Adipose tissue (tissue), 3 donors: ENCODE measurements around the gene NCAPG2. TPM values are rescaled to one million over a fixed set of nuclear protein-coding genes. Genes with fewer than 3 reads are reported as not detected.
"Not testable (repeated sequence)": the region's sequence is repeated elsewhere in the genome, so short reads cannot be mapped to it uniquely, and the experiment has no call there.

Experiments
- H3K27ac ChIP-seq: one replicate; pipeline ENCODE4 v1.5.1; 2013; ENCODE audit warnings: low read depth, low read length
- WGBS, 3 donors: extraction: QIAGEN DNeasy Blood & Tissue Kit; methylation state at CpG; one replicate each; pipeline ENCODE4 v1.1.7; 2013; 5-methylcytosine and 5-hydroxymethylcytosine counted together
- polyA plus RNA-seq, 3 donors: library from polyadenylated mRNA; stranded (reverse); fragments of 200-250 nt; gene quantifications; one replicate each; pipeline ENCODE4 v1.2.3, GENCODE V29; 2013
- donor health status: healthy with polysubstance abuse.
- donor health status: Bipolar disorder and iron deficiency.
- donor health status: healthy.

NCAPG2 gene
- polyA plus RNA-seq, 3 donors = 1.9 to 3.5 (median 3.1) TPM

GRCh38 chr7:158657189-158657746, 47.3 kb downstream of the NCAPG2 start:
- WGBS, 3 donors = 83 to 92% (median 91%) methylated on average over 10 of the region's 10 CpGs
- no peak overlapping the region for H3K27ac ChIP-seq

GRCh38 chr7:158655931-158656441, 48.6 kb downstream of the NCAPG2 start:
- WGBS, 3 donors = 87 to 91% (median 87%) methylated on average over 7 of the region's 7 CpGs
- H3K27ac ChIP-seq = no peak overlapping the region

GRCh38 chr7:158655507-158655906, 49.1 kb downstream of the NCAPG2 start:
- 92 to 96% (median 96%) methylated on average over 11 of the region's 11 CpGs for WGBS, 3 donors

DNA sequence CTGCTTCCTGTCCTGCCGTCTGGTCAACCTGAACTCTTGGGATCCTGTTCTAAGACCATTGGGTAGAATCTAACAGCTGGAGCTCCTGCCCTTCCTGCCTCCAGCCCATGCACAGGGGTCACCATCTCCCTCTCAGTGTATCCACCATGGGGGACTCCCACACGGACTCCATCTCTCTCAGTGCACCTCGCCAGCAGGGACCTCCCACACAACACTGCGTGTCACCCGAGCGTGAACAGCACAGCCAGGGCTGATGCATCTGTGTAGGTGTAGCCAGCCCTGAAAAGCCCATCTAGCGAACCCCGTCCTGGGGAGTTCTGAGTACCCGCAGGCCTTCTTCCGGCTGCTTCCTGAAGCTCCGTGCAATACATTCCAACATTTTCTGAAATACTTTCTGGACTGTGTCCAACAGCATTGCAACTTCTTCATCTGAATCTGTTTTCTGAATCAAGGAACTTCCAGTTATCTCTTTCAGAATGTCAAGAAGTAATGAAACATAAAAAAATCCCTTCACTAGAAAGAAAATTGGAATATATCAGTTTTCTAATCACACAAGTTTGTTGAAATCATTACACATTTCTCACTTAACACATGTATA, 52.5 kb downstream of the NCAPG2 start:
- H3K27ac ChIP-seq = no peak overlapping the region
- 75 to 90% (median 83%) methylated on average over 11 of the region's 11 CpGs for WGBS, 3 donors

More at GRCh38 chr7:158655507-158655906, 49.1 kb downstream of the NCAPG2 start:
- no peak overlapping the region for H3K27ac ChIP-seq

- WGBS, 3 donors = 68 to 85% (median 68%) methylated on average over 7 of the region's 7 CpGs
Measured at GRCh38 chr7:158650821-158651225, 53.8 kb downstream of the NCAPG2 start.

GRCh38 chr7:158649279-158649678, 55.3 kb downstream of the NCAPG2 start:
- 15 to 59% (median 44%) methylated on average over 2 of the region's 2 CpGs for WGBS, 3 donors
- no peak overlapping the region for H3K27ac ChIP-seq

More at GRCh38 chr7:158650821-158651225, 53.8 kb downstream of the NCAPG2 start:
- no peak overlapping the region for H3K27ac ChIP-seq

- H3K27ac ChIP-seq = no peak overlapping the region
Measured at GRCh38 chr7:158648787-158649186, 55.8 kb downstream of the NCAPG2 start.

GRCh38 chr7:158648168-158648567, 56.4 kb downstream of the NCAPG2 start:
- no peak overlapping the region for H3K27ac ChIP-seq
- 75 to 96% (median 95%) methylated on average over 7 of the region's 7 CpGs for WGBS, 3 donors

More at GRCh38 chr7:158648787-158649186, 55.8 kb downstream of the NCAPG2 start:
- WGBS, 3 donors = 89 to 94% (median 89%) methylated on average over 9 of the region's 9 CpGs

- 87 to 99% (median 94%) methylated on average over 2 of the region's 2 CpGs for WGBS, 3 donors
- no peak overlapping the region for H3K27ac ChIP-seq
Measured at GRCh38 chr7:158647475-158647792, 57.2 kb downstream of the NCAPG2 start.

DNA sequence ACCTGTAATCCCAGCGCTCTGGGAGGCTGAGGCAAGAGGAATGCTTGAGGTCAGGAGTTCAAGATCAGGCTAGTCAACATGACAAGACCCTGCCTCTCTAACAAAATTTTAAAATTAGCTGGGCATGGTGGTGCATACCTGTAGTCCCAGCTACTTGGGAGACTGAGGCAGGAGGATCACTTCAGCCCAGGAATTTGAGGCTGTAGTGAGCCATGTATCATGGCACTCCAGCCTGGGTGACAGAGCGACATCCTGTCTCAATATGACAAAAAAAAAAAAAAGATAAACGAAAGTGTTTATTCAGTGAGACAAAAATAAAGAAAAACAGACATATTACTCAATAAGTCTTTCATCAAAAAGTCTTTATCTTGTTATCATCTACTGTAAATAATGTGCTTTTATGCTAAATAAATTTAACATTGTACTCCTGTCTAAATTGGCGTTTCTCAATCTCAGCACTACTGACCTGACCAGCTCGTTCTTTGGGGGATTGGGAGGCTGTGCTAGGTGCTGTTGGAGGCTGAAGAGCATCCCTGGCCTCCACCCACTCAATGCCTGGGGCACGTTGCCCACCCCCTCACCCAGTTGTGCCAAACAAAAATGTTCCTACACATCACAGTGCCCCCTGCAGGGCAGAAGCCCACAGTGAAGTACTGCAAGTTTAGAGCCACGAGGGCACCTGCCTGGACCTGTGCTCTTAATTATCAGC, 57.7 kb downstream of the NCAPG2 start:
- WGBS, 3 donors = 85 to 93% (median 88%) methylated on average over 7 of the region's 7 CpGs

GRCh38 chr7:158645842-158646241, 58.8 kb downstream of the NCAPG2 start:
- no peak overlapping the region for H3K27ac ChIP-seq
- WGBS, 3 donors = 92 to 96% (median 93%) methylated on average over 4 of the region's 4 CpGs

More for the DNA sequence above, 57.7 kb downstream of the NCAPG2 start:
- H3K27ac ChIP-seq = no peak overlapping the region

- WGBS, 3 donors = 91 to 98% (median 97%) methylated on average over 4 of the region's 4 CpGs
- no peak overlapping the region for H3K27ac ChIP-seq
Measured at GRCh38 chr7:158642149-158642548, 62.5 kb downstream of the NCAPG2 start.

- H3K27ac ChIP-seq = no peak overlapping the region
- 90 to 99% (median 98%) methylated on average over 7 of the region's 7 CpGs for WGBS, 3 donors
Measured at GRCh38 chr7:158638001-158638400, 66.6 kb downstream of the NCAPG2 start.

- WGBS, 3 donors = 95 to 98% (median 95%) methylated on average over 11 of the region's 11 CpGs
- H3K27ac ChIP-seq = no peak overlapping the region
Measured at GRCh38 chr7:158633055-158633956, 71.3 kb downstream of the NCAPG2 start.

DNA sequence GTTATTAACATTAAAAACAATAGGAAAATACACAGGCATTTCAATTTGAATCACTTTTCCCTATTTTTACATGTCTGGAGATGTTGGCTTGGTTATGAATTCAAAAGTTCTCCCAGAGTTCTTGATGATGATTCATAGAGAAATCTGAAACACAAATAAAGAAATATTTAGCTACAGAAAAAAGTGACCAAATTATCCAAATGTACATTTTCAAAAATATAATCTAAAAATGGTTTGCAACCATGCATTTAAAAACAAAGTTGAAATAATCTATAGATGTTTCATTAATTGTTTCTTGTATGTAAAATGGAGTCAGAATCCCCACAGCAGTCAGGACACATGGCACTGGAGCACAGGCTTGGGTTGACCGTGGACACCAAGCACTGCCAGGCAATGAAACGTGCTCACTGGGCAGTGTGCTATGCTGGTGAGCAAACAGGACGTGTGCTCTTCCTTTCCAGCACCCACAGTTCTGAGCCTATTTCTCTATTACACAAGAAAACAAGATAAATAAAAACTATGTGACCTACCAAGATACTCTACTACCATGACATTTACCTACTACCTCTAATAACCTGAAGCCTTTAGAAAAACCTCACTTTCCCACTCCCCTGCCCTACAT, 72.9 kb downstream of the NCAPG2 start:
- WGBS, 3 donors = 81 to 95% (median 84%) methylated on average over 3 of the region's 3 CpGs

DNA sequence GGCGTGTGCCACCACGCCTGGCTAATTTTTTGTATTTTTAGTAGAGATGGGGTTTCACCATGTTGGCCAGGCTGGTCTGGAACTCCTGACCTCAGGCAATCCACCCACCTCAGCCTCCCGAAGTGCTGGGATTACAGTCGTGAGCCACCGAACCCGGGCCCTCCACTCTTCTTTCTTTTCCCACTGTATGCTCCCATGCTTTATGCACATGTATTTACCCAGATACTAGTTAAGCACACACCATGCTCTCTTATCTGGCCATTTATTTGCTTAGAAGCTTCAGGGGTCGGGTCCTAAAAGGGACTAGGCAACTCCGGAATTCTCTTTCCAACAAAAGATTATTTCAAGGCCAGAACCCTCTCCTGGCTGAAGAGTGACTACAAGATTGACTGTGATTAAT, 78.3 kb downstream of the NCAPG2 start:
- H3K27ac ChIP-seq = not testable (repeated sequence)
- 70 to 95% (median 94%) methylated on average over 8 of the region's 8 CpGs for WGBS, 3 donors

More for the DNA sequence above, 72.9 kb downstream of the NCAPG2 start:
- H3K27ac ChIP-seq = no peak overlapping the region

GRCh38 chr7:158623241-158623640, 81.4 kb downstream of the NCAPG2 start:
- H3K27ac ChIP-seq = no peak overlapping the region
- WGBS, 3 donors = 86 to 98% (median 87%) methylated on average over 13 of the region's 13 CpGs

DNA sequence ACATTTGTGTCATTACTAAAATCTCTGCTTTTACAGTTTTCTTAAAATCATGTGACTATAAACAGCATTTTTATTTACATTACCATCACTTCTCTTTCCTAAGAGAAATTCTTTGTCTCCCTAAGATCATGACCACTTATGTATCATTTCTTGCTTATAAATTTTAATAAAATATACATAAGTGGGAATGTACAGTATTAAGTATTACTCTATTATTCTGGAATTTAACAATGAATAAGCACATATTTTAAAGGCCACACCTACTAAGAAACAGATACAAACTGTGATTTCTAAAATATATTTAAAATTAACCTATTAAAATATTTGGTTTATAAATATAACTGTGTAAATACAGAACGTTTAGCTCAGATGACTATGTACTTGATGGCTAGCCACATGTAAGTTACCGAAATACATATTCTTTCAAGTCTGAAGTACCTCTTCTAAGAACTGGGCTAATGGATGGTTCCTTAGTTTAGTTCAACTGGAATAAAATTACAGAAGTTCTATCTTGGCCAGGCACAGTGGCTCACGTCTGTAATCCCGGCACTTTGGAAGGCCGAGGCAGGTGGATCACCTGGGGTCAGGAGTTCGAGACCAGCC, 83.7 kb downstream of the NCAPG2 start:
- no peak overlapping the region for H3K27ac ChIP-seq
- 84 to 92% (median 91%) methylated on average over 6 of the region's 6 CpGs for WGBS, 3 donors
